Measurements from ENCODE around the gene TBC1D2B. TPM values are rescaled to one million over a fixed set of nuclear protein-coding genes. Genes with fewer than 3 reads are reported as not detected.

The TBC1D2B gene
- total RNA-seq, 1 donor from 2014 or later, result 69.3 TPM

Other genes with a start within 250 kb of the TBC1D2B start
- gene SH2D7, start 14.8 kb upstream of the TBC1D2B start, total RNA-seq, result not detected in 2 replicates
- gene CIB2, start 53.7 kb upstream of the TBC1D2B start, total RNA-seq, result 7.6 and 9.6 TPM in 2 replicates
- 46.7 and 47.4 TPM in 2 replicates for gene IDH3A, start 71.7 kb upstream of the TBC1D2B start, total RNA-seq
- gene ACSBG1, start 156.9 kb upstream of the TBC1D2B start, total RNA-seq, result not detected in 2 replicates
- gene DNAJA4, start 186.9 kb upstream of the TBC1D2B start, total RNA-seq, result not detected in 2 replicates
- gene SKIC8, start 221.9 kb upstream of the TBC1D2B start, total RNA-seq, result 40.3 and 46.5 TPM in 2 replicates